Measurements from ENCODE around the gene ADORA2B.
A peak's percentile ranks its signal among the peaks of the same experiment; 100 is the strongest.
"Not testable (repeated sequence)": the region's sequence is repeated elsewhere in the genome, so short reads cannot be mapped to it uniquely, and the experiment has no call there.

Gene ADORA2B

GRCh38 chr17:15922586-15922985 lies 22.3 kb upstream of the ADORA2B start:
- no peak for DNase-seq (ENCODE audit: low read depth)

DNA sequence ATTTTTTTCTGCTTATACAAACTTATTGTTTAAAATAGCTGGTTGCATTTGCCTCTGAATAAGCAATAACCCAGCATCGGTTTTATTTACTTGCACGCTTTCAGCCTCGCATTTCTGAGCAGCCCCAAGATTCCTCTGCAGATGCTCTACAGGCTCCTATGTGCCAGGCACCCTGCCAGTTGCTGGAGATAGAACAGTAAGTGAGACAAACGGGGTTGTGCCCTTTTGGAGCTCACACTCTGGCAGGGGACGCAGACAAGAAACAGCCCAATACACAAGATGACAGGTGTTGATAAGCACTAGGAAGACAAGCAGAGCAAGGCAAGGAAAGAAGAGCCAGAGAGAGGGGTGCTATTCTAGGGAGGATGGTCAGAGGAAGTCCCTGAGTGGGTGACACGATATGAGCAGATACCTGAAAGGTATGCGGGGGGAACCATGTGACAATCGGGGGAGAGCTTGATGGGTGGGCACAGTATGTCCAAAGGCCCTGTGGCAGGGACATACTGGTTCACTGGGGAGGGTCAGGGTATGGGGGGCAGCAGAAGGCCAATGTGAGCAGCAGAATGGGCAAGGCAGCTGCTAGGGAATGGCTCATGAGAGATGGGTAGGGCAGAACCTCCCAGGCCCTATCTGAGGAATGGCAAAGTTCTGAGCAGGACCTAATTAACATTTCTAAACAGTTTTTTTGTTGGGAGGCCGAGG lies 18.7 kb upstream of the ADORA2B start:
- no peak for DNase-seq (ENCODE audit: low read depth)

DNA sequence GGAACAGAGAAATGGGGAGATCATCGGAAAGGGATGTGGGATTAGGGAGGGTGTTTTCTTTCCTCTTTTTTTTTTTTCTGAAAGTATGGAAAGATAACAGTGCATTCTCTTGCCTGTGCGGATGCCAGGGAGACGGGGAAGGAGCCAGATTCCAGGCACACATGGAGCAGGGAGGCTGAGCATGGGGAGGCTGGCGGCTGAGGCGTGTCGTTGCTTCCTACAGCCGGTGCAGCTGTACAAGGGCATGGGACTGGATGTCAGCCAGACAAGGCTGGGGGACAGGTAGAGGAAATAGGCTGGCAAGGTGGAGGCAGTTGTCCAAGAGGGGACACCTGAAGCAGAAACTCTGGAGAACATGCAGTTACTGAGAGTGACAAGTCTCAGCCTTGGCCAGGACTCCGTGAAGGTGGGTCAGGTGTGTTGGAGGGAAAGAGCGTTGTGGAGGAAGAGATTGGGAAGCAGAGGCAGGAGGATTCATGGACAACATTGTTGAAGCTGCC lies 16.6 kb upstream of the ADORA2B start:
- DNase-seq (ENCODE audit: low read depth): no peak

DNA sequence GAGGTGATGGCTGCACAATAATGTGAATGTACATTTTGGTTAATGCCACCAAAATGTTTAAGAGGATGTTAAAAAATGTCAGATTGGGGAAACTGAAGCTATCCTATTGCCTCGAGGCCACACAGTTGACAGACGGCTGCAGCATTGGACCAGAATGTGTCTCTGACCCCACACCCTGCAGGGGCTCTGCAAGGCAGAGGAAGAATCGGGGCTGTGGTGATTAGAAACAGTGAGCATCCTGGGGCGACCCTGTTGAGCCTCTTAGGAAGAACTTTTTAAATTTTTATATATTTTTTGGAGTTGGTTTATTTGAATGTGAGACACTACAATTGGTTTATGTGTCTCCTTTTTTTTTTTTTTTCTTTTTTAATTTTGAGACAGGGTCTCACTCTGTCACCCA lies 15.0 kb upstream of the ADORA2B start:
- no peak for DNase-seq (ENCODE audit: low read depth)

- DNase-seq (ENCODE audit: low read depth): no peak
Measured at GRCh38 chr17:15930426-15930825, 14.5 kb upstream of the ADORA2B start.

- DNase-seq (ENCODE audit: low read depth): no peak
Measured at GRCh38 chr17:15931394-15931793, 13.5 kb upstream of the ADORA2B start.

DNA sequence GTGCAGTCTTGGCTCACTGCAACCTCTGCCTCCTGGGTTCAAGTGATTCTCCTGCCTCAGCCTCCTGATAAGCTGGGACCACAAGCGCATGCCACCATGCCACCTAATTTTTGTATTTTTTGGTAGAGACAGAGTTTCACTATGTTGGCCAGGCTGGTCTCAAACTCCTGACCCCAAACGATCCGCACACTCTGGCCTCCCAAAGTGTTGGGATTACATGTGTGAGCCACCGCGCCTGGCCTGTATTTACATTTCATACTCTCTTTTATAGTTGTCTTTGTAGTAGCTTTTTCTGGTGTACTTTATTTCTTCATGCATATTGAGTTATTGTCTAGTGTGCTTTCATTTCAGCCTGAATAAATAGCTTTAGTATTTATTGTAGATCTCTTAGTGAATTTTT lies 10.1 kb upstream of the ADORA2B start:
- no peak for DNase-seq (ENCODE audit: low read depth)

GRCh38 chr17:15935891-15936290 lies 9.0 kb upstream of the ADORA2B start:
- DNase-seq (ENCODE audit: low read depth): no peak

GRCh38 chr17:15936481-15936880 lies 8.4 kb upstream of the ADORA2B start:
- DNase-seq (ENCODE audit: low read depth): not testable (repeated sequence)

- DNase-seq (ENCODE audit: low read depth): no peak
Measured at GRCh38 chr17:15941781-15942180, 3.1 kb upstream of the ADORA2B start.

DNA sequence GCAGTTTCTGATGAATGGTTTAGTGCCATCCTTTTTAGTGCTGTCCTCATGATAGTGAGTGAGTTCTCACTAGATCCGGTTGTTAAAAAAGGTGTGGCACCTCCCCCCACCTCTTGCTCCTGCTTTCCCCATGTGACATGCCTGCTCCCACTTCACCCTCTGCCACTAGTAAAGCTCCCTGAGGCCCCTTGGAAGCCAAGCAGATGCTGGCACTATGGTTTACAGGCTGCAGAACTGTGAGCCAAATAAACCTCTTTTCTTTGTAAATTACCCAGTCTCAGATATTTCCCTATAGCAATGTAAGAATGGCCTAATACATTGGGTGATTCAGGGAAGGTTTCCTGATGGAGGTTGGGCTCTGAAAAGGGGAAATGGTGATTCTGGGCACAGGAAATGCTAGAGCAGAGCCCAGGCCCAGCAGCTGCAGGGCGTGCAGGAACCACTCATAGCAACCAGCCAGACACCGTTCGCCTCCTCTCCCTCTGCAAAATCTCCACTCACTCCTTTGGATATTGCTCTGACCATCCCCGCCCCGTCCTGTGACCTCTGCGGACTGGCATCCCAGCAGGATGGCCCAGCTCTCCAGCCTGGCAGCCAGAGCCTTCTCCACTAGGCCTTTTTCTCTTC lies 2.6 kb upstream of the ADORA2B start:
- DNase-seq (ENCODE audit: low read depth): no peak

- no peak for DNase-seq (ENCODE audit: low read depth)
Measured at GRCh38 chr17:15943971-15944758, 765 bp upstream of the ADORA2B start.

DNA sequence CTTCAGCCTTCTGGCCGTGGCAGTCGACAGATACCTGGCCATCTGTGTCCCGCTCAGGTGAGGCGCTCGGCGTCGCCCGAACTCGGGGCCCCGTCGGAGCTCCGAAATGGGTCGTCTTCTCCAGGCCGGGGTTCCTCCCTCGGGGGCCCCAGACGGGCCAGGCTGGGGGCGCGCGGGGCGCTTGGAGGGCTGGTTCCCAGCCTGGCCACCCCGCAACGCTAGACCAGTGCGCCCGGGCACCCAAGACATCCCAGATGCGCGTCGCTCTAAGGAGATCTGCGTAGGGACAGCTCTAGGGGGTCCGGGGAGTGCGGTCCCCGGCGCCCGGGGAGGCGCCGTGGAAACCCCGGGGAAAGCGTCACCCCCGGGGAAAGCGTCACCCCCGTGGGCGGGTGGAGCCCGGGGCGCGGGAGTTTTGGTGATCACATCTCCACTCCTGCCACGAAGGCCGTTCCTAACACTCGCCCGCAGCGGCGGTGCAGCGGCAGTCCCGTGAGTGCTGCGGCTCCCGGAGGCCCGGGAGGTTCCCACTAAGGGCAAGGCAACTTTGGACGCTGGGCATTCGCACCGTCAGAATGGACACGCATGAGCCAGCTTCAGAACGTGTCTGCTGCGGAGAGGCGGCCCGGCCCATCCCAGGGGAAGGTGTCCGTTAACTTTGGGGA lies 729 bp downstream of the ADORA2B start:
- DNase-seq (ENCODE audit: low read depth): no peak

DNA sequence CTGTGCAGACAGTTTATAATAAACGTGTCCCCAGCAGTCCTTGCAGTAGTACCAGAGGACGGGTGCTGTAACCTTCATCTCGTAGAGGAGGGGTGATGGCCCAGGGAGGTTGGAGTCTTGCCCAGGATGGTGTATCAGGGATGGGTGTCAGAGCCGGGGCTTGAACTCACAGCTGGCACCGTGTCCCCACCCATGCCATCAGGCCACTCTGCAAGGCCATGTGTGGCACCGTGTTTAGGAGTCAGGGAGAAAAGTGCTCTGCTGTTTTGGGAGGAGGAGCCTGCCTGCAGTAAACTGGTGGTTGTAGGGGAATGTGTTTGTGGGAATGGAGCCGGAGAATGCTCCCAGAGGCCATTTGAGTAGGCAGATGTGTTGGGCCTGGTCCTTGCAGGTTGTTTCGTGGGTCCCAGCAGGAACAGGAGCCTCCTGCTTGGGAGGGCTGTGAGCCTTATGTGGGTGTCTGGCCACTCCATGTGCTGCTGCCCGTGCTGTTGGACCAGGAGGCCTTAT lies 1.7 kb downstream of the ADORA2B start:
- DNase-seq (ENCODE audit: low read depth): no peak

DNA sequence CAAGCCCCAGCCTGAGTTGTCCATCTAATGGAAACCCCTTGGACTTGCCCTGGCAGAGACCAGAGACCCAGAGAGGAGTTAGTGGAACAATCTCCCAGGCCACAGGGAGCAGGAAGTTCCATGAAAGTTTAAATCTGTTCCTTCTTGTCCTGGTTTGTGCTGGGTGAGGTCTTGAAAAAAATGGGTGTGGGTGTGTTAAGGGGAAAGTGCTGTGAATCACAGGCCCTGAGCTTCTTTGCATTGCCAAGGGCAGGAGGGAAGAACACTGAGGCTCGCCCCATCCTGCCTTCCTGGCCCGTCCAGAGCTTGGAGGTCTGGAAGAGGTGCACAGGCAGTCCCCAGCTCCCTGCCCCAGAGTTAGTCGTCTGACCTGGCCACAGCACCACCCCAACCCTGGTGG lies 2.3 kb downstream of the ADORA2B start:
- no peak for DNase-seq (ENCODE audit: low read depth)

- DNase-seq (ENCODE audit: low read depth): no peak
Measured at GRCh38 chr17:15947976-15948752, 3.2 kb downstream of the ADORA2B start.

- no peak for DNase-seq (ENCODE audit: low read depth)
Measured at GRCh38 chr17:15951368-15952047, 6.6 kb downstream of the ADORA2B start.

DNA sequence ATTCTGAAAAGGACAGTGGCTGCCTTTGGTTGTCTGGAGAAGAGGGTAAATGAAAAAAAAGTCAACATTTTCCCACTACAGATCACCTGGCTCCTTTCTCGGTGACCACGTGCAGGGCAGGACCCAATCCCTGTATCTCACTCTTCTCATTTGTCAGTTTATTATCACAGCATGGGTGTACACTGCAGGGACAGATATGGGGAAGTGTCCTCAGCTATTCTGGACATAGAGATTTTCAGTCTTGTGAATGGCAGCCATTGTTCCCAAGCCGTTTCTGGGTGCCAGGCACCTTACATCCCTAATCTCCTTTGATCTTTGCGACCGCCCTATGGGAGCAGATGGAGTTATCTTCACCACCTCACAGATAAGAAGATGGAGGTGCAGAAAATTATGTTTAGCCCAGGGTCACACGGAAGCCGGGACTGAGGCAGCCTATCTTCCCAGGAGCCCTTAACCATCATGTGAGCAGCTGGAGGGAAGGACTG lies 7.2 kb downstream of the ADORA2B start:
- DNase-seq (ENCODE audit: low read depth): no peak

GRCh38 chr17:15952916-15953790 lies 8.2 kb downstream of the ADORA2B start:
- no peak for DNase-seq (ENCODE audit: low read depth)

DNA sequence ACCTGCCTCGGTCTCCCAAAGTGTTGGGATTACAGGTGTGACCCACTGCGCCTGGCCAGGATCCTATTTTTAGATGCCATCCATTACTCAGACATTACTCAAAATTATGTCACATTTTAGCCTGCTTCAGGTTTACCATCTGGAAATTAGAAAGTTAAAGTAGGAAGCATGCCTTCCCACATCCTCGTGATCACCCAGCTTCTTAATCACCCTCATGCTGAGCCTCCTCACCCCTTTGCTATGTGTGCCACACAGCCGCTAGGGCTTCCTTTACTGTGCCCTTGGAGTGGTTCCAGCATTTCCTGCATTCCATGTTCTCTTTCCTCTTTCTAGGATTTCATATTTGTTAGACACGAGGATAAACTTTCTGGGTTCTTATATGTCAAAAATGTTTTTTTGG lies 9.3 kb downstream of the ADORA2B start:
- peak; percentile 100 for DNase-seq (ENCODE audit: low read depth)
